NAMALWA (cell line): ENCODE results near the gene SORL1.

Experiments used
- DNase-seq: peaks from one replicate; pipeline ENCODE4 v3.0.0-alpha.2; 2015; ENCODE audit warnings: low spot score

The SORL1 gene

GRCh38 chr11:121535129-121535796 is 83.1 kb downstream of the SORL1 start:
- no peak for DNase-seq

- DNase-seq = no peak
Measured at GRCh38 chr11:121536126-121536525, 84.0 kb downstream of the SORL1 start.

GRCh38 chr11:121538054-121538453 is 85.9 kb downstream of the SORL1 start:
- peak; percentile 15 for DNase-seq

GRCh38 chr11:121539000-121539399 is 86.9 kb downstream of the SORL1 start:
- no peak for DNase-seq

- DNase-seq = no peak
Measured at GRCh38 chr11:121540627-121541026, 88.5 kb downstream of the SORL1 start.

GRCh38 chr11:121543836-121544380 is 91.8 kb downstream of the SORL1 start:
- no peak for DNase-seq

GRCh38 chr11:121544956-121545355 is 92.8 kb downstream of the SORL1 start:
- no peak for DNase-seq

GRCh38 chr11:121547574-121547973 is 95.5 kb downstream of the SORL1 start:
- DNase-seq = no peak

- no peak for DNase-seq
Measured at GRCh38 chr11:121550247-121551030, 98.3 kb downstream of the SORL1 start.

- DNase-seq = no peak
Measured at GRCh38 chr11:121551463-121551862, 99.3 kb downstream of the SORL1 start.

GRCh38 chr11:121552154-121552553 is 100.0 kb downstream of the SORL1 start:
- no peak for DNase-seq

- DNase-seq = no peak
Measured at GRCh38 chr11:121552644-121553043, 100.5 kb downstream of the SORL1 start.

- no peak for DNase-seq
Measured at GRCh38 chr11:121553389-121553788, 101.3 kb downstream of the SORL1 start.

GRCh38 chr11:121553806-121554205 is 101.7 kb downstream of the SORL1 start:
- DNase-seq = no peak

GRCh38 chr11:121554552-121554951 is 102.4 kb downstream of the SORL1 start:
- DNase-seq = no peak

GRCh38 chr11:121555121-121555520 is 103.0 kb downstream of the SORL1 start:
- DNase-seq = no peak

GRCh38 chr11:121556937-121557336 is 104.8 kb downstream of the SORL1 start:
- no peak for DNase-seq

- DNase-seq = peak; percentile 29
Measured at GRCh38 chr11:121557348-121557747, 105.2 kb downstream of the SORL1 start.

- no peak for DNase-seq
Measured at GRCh38 chr11:121559606-121560200, 107.6 kb downstream of the SORL1 start.

- no peak for DNase-seq
Measured at GRCh38 chr11:121560236-121560635, 108.1 kb downstream of the SORL1 start.

GRCh38 chr11:121561240-121561639 is 109.1 kb downstream of the SORL1 start:
- no peak for DNase-seq

- no peak for DNase-seq
Measured at GRCh38 chr11:121561716-121562115, 109.6 kb downstream of the SORL1 start.

- DNase-seq = no peak
Measured at GRCh38 chr11:121563003-121563402, 110.9 kb downstream of the SORL1 start.
